Right lung (tissue), 5 donors: Measurements from ENCODE around the gene GABRA5. TPM values are rescaled to one million over a fixed set of nuclear protein-coding genes. Genes with fewer than 3 reads are reported as not detected.

Source experiments
- polyA plus RNA-seq, 5 donors: library from polyadenylated mRNA; unstranded; fragments of 120-200 nt; gene quantifications; one replicate each; pipeline versions ENCODE4 v1.2.1 to v1.2.3, GENCODE V29; 2013; ENCODE audit warnings: inconsistent platforms in 1 of 5, low replicate concordance in 1 of 5; ENCODE audit not compliant: insufficient read length in 5 of 5, insufficient read depth in 1 of 5

Gene GABRA5
- polyA plus RNA-seq, 5 donors = 0.13 TPM; not detected in 4

Other genes with a start within 250 kb of the GABRA5 start
- gene GABRB3, start 94.0 kb upstream of the GABRA5 start, polyA plus RNA-seq = 1 to 10 TPM in 4 of 5 donors, under 1 TPM in 1; 0.91 to 3.3 (median 2.2) TPM
- 10 to 100 TPM in 3 of 5 donors, 1 to 10 TPM in 2; 7.1 to 14.1 (median 10.2) TPM for gene GABRG3, start 104.1 kb downstream of the GABRA5 start, polyA plus RNA-seq